AG04449 (cell line): ENCODE measurements around the gene TMEM190.

Source experiments
- CTCF ChIA-PET: fragments of 350-600 bp; formaldehyde crosslinking; extraction: SDS; loops from one replicate; lab custom pipeline; 2021; ENCODE audit warnings: antibody characterized with exemption; lab: Yijun Ruan, JAX
- POLR2A ChIA-PET: fragments of 400-600, 350-600 bp; formaldehyde crosslinking; extraction: SDS; loops from one replicate; lab custom pipeline; 2020; ENCODE audit warnings: antibody characterized with exemption, inconsistent platforms; lab: Yijun Ruan, JAX
- DNase-seq: peaks from one replicate; pipeline ENCODE4 v3.0.0-alpha.2; 2010; ENCODE audit warnings: low read depth, low spot score
- H3K4me3 ChIP-seq: 2 replicates; pipeline ENCODE4 v1.5.1; 2011; ENCODE audit warnings: low read depth, mild to moderate bottlenecking, control low read depth, low read length
- CTCF ChIP-seq: IDR thresholded peaks from one replicate; pipeline ENCODE4 v1.5.1; 2011; ENCODE audit warnings: mild to moderate bottlenecking, moderate library complexity, low read length, control low read depth, inconsistent platforms; ENCODE audit not compliant: insufficient read depth; ENCODE audit errors: missing control alignments

Gene TMEM190

GRCh38 chr19:55345101-55345817, 31.4 kb upstream of the TMEM190 start:
- no peak overlapping the region for H3K4me3 ChIP-seq
- CTCF ChIA-PET = interaction anchor here (1.4 kb wide), 1 partner anchor 30 kb away, joined by 3 read pairs; no protein-coding TSS in a partner anchor
- TF ChIP-seq CTCF = no peak
- POLR2A ChIA-PET = interaction anchor here (0.8 kb wide), 1 partner anchor 9 kb away, joined by 3 read pairs; no protein-coding TSS in a partner anchor
- no peak for DNase-seq

DNA sequence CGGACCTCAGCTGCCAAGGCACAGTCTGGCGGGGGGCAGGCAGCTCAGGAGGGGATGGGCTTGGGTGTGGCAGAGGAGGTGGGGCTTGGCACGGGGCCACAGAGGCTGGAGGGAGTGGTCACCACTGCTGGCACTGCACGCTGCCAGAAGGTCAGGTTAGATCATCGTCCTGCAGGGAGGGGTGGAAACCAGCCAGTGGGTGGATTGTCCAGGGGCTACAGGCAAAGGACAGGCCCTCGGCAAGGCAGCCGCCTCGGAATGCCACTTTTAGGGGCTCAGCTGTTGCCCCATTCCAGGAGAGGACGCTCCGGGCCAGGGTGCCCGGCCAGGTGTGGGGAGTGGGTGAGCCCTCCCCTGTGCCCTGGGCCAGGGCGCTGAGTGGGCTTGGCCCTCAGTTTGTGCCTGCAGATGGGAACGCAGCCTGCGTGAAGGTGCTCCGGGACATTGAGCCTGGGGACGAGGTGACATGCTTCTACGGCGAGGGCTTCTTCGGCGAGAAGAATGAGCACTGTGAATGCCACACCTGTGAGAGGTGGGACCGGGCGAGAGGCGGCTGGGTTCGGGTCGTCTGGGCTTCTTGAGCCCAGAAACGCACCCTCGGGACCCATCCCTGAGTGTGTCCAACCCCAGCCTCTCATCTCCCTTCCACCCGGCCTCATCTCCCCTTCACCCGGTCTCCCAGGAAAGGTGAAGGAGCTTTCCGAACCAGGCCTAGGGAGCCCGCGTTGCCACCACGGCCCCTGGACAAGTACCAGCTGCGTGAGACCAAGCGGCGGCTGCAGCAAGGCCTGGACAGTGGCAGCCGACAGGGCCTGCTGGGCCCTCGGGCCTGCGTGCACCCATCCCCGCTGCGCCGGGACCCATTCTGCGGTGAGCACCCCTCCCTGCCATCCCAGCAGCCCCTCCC, 30.6 kb upstream of the TMEM190 start:
- no peak for TF ChIP-seq CTCF
- ChIA-PET CTCF (interaction anchor here (1.4 kb wide), 1 partner anchor 29 kb away, joined by 3 read pairs; no protein-coding TSS in a partner anchor), POLR2A (no interaction called here)
- H3K4me3 ChIP-seq = no peak overlapping the region
- no peak for DNase-seq

GRCh38 chr19:55346725-55347441, 29.7 kb upstream of the TMEM190 start:
- no peak for DNase-seq
- ChIA-PET POLR2A (interaction anchor here (3.3 kb wide), 1 partner anchor 7 kb away, joined by 14 read pairs; the partner anchor contains the start of gene KMT5C), CTCF (no interaction called here)
- TF ChIP-seq CTCF = no peak
- H3K4me3 ChIP-seq = no peak overlapping the region

DNA sequence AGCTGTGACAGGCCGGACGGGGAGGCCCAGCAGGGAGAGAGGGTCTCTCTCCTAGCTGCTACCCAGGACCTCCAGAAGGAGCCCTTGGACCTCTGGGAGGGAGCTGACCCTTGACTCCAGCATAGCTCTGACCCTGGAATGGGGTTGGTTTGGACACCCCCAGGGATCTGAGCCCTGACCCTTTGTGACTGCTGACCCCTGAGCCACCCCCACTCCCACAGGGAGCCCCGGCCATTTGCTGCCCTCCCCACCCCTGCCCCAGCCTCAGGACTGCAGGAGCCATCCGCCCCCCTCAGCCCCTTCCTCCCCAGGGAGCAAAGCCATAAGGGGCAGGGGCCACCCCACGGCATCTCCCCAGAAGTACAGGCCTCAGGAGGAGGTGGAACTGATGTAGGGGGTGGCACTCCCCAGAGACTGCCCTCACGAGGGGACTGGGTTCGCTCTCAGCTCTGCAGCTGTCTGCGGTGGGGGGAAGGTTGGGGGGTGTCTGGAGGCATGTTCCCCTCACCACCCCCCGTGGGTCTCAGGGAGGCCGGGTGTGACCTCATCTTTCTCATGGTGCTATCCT, 29.1 kb upstream of the TMEM190 start:
- TF ChIP-seq CTCF = no peak
- DNase-seq = no peak
- POLR2A ChIA-PET = interaction anchor here (3.3 kb wide), 1 partner anchor 8 kb away, joined by 14 read pairs; the partner anchor contains the start of gene KMT5C
- H3K4me3 ChIP-seq = no peak overlapping the region
- CTCF ChIA-PET = no interaction called here

- POLR2A ChIA-PET = interaction anchor here (3.3 kb wide), 1 partner anchor 9 kb away, joined by 14 read pairs; the partner anchor contains the start of gene KMT5C
- CTCF ChIA-PET = interaction anchor here (1.1 kb wide), 1 partner anchor 9 kb away, joined by 5 read pairs; no protein-coding TSS in a partner anchor
- DNase-seq = no peak
- no peak for TF ChIP-seq CTCF
- H3K4me3 ChIP-seq = no peak overlapping the region
Observed at GRCh38 chr19:55348317-55349034, 28.1 kb upstream of the TMEM190 start.
